GM21576 (cell line): ENCODE data around the gene ZNF500.
A peak's percentile ranks its signal among the peaks of the same experiment; 100 is the strongest.

Experiments
- ATAC-seq: cut with Tn5 transposase; IDR thresholded peaks from one replicate; pipeline ENCODE4 v1.9.1; 2021; ENCODE audit warnings: mild to moderate bottlenecking, moderate library complexity; ENCODE audit not compliant: unreplicated experiment

ZNF500 gene

DNA sequence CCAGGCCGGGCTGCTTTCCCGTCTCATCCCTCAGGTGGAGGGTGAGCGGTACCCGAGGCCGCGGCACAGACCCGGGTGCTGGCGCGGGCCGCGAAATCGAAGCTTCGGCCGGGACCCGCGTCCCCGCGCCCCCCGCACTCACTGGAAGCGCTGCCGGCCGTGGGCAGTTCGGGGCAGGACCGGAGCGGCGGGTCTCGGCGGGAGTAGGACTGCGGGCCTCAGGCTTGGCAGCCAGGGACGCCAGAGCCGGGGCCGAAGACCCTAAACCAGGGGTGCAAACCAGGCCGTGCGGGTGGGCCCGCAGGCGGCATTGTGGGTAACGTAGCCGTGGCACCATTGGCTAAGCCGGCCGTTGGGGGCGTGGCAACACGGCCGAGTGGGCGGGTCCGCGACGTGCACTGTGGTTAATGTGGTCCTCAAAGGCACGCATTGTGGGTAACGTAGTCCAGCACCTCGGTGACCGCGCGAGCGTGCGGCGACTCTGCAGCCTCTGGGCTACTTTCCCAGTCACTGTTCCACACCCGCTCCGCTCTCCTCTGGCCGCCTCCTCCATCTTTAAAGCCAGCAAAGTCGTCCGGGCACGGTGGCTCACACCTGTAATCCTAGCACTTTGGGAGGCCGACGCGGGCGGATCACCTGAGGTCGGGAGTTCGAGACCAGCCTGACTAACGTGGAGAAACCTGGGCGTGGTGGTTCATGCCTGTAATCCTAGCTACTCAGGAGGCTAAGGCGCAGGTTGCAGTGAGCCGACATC is at the start of gene ZNF500:
Gene ZNF500 (minus strand): TSS at position 288 of the 754 bp plus-strand sequence. CDS start 1,184 bp downstream, outside the sequence.
- ATAC-seq: peak; percentile 87

DNA sequence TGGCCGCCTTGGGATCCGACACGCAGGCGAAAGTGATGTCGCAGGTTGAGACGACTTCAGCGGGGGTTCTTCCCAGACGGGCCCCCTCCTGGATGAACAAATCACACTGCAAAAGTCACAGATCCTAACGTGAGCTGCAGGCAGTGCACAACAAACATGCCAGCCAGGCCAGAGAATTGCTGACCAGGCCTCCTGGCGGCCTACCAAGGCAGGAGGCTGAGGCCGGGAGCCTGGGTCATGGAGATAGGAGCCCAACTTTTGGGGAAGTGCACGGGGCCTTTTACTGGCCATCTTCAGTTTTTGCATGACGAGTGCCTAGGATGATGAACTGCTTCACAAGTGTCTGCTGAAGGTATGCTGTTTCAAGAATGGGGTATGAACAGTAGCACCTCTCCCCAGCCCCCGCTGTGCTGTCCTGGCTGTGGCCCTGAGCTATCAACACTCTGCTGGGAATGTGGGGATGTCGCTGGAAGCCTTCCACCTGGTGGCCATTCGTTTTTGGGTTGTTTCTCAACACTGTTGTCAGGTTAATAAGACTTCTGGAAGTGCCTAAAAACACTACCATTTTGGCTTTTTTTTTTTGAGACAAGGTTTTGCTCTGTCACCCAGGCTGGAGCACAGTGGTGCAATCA is 47.7 kb upstream of the ZNF500 start:
- ATAC-seq: no peak

DNA sequence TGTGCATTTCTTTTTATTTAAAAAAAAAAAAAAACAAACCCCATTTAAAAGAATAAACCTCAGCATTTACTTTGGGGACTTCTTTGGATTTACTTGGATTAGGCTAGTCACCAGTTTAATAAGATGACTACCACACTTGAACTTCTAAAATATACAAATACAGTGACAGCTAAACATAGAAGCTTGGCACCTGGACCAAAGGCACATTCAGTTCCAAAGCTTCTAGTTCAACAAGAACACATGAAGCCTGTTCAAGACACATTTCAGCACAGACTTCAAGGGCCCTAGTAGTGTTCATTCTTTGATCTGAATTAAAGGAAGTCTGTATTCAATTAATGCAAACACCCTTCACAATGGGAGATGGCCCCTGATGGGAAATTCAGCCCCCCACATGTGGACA is 47.1 kb upstream of the ZNF500 start:
- ATAC-seq: no peak

DNA sequence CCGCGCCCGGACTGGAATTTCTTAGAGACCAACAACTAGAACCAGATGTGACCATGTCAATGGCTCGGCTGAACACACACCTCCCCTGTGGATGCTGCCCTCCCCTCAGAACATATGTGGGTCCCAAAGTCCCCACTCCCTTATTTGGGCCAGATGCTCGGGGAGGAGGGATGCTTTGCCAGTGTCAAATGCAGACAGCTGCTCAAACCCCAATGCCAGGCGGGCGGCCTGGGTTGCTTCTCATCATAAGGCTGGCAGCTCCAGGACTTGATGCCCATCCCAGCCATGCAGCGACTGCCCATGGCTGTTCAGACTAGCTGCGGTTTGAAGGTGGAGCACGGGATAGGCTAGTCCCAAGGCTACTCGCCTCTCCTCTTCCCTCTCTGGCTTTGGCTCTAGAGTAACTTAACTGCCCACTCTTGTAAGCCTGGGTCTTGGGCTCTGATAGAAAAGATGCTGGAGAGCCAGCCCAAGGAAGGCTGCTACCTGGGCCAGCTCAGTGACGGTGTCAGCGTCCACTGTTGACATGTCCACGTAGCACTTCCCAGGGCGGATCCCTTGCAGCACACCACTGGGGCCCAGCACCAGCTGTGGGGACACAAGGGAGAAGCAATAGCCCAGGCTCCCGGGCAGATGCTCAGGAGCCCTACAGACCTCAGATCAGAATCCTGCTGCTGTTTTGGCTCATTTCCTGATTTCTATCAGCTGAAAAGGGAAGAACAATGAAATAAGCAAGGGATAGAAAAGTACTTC is 46.5 kb upstream of the ZNF500 start:
- ATAC-seq: no peak

DNA sequence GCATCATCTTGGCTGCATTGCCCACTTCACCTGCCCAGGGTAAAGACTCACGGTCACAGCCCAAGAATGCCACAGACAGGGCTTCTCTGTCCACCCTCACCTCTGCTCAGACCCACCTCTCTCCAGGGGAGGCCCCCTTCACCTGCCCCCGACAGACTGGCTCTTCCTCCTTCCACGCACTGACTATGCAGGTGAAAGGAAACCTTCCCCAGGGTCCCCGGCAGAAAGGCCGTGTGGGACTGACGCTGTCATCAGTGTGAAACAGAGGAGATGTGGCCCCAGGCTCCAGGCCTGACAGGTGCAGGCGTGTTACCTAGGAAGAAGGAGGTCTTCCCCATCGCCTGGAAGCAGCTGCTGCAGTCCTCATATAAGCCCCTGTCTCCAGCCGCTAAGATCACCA is 44.8 kb upstream of the ZNF500 start:
- ATAC-seq: no peak

DNA sequence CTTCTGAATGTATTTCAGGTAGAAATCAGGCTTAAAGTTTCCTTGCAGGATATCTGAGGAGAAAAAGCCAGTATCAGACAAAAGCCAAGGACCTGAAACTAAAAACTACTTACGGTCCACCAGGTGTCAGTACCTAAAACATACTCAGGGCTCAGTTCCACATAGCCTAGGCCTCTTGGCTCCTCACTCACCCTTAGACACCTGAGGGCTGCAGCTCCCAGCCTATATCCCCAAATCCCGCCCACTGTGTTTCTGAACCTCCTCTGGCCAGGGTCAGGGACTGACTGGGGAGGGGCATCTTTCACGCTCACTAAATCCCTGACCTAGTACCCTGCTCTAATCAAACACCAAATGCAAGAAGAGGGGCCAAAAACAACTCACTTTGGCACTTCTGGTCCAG is 44.3 kb upstream of the ZNF500 start:
- ATAC-seq: no peak

DNA sequence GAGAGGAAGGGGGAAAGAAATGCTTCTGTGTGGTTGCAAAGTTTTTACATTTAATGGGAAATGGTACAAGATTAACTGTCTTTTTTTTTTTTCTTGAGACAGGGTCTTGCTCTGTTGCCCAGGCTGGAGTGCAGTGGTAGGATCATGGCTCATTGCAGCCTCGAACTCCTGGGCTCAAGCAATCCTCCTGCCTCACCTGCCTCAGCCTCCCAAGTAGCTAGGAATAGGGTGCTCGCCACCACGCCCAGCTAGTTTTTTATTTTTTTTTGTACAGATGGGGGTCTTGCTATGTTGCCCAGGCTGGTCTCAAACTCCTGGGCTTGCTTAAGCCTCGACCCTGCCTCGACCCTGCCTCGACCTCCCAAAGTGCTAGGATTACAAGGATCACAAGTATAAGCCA is 39.3 kb upstream of the ZNF500 start:
- no peak for ATAC-seq

DNA sequence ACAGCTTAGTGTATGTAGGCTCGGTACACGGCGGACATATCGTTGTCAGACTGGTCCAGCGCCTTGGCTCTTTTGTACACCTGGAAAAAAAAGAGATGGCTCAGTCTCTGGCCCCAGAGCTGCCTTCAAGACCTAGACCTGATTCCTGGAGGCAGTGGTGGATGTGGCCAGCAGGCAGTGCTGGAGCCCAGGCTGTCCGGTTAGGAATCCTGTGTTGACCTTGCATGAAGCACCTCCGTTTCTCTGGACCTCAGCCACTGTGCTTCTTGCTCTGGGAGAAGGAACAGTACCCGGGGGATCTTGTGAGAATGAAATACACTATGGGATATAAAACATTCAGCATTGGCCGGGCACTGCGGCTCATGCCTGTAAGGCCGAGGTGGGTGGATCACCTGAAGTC is 38.3 kb upstream of the ZNF500 start:
- no peak for ATAC-seq

DNA sequence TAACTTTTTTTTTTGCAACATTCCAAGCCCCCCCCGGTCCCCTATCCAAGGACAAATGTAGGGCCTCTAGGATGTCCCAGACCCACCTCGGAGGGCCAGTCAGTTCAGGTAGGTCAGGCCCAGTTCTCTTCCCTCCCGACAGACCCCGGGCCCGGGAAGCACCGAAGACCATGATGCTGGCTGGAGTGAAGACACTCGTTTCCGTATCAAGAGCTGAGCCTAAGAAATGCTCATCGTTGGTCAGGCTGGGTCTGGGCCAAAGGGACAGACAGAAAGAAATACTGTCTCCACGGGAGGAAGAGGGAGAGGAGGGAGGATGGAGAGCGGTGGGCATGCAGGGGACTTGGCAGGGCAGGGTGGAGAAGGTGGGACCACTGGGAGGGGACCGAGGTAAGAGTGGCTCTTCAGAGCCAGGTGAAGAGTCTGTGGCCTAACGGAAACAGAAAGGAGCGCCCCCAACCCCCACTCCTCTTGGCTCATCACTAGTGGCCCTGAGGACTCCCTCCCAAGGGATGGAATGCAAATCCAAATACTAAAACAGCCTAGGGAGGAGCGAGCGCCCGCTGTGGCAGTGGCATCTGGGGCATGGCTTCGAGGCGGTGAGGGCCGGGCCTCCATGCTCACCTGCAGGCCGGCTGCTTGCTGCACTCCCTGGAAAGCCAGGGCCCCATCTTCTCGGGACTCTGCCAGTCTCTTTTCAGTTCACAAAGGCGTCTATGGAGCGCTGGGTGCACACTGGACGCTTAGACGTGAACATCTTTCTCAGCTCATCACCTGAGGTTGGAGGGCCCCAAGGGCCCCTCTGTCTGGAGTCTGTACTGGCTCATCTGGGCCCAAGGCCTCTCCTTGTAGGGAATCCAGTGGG is 37.2 kb upstream of the ZNF500 start:
- ATAC-seq: no peak

DNA sequence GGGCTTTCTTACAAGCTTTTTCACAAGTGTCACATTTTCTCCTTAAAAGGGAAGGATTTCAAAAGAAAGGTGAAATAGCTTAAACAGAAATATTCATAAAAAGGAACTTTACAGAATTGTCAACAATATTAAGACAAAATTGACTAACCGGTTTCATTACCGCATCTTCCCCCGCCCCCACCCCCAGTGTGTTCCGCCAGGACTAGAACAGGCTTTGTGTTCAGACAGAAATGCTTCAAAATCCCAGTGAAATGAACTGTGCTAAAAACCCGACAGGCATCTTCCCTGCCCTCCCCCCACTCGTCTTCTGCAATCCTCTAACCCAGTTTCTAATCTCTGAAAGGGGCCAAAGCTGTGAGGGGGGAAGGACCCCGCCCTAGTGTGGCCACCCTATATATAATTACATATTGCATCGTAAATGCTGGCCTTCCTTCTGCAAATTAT is 36.5 kb upstream of the ZNF500 start:
- no peak for ATAC-seq

DNA sequence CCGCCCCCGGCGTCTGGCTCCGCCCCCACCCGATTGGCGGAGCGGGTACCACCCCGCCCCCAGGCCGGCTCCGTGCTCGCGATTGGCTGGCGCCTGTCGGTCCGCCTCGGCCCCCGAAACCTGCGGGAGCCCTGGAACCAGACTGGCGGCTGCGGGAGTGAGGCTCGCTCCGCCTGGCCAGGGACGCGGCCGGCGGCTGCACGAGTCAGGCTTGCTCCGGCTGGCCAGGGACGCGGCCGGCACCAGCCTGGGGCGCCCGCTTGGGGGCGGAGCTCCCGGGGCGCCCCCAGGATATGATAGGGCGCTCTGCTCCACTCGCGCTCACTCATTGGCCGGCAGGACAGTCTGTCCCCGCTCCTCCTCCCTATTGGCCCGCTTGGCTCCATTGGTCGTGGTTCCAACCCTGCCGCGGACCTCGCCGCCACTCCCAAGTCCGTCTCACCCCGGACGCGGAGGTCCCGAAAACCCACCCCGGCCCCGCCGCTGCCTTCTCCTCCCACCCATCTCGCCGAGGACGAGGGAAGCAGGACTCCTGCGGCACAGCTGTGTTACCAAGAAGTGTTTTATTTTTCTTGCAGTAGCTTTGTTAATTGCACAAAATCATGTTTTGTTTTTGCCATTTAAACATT is 35.8 kb upstream of the ZNF500 start:
- peak; percentile 88 for ATAC-seq

DNA sequence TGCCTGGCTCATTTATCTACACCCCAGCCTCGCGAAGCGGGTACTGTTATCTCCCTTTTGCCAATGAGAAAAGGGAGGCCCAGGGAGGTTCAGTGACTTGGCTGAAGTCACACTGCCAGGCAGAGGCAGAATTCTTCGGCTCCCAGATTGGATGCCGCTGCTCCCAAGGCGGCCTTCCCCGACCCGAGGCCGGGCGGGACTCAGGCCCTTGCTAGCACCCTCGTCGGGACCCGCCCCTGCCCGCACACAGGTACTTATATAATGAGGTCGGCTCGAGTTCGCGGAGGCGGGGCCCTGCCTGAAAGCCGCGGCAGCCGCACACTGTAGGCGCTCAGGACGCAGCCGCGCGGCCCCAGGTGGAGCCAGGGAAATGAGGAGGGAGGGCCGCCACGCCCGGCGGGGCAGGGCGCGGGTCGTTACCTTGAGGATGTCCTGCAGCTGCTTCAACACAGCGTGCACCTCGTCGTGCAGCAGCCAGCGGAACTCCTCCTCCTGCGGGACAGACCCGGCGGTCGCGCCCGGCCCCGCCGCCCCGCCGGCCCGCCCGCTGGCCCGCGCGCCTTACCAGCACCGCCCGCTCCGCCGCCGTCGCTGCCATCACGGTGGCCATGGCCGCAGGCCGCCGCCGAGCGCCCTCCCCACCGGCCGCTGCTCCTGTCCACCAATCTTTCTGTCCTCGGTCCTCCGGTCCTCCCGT is 35.1 kb upstream of the ZNF500 start, which contains the start of gene ROGDI:
Gene ROGDI (minus strand): TSS at position 672 of the 697 bp plus-strand sequence. CDS start 62 bp downstream, at position 610.
- peak; percentile 51 for ATAC-seq

DNA sequence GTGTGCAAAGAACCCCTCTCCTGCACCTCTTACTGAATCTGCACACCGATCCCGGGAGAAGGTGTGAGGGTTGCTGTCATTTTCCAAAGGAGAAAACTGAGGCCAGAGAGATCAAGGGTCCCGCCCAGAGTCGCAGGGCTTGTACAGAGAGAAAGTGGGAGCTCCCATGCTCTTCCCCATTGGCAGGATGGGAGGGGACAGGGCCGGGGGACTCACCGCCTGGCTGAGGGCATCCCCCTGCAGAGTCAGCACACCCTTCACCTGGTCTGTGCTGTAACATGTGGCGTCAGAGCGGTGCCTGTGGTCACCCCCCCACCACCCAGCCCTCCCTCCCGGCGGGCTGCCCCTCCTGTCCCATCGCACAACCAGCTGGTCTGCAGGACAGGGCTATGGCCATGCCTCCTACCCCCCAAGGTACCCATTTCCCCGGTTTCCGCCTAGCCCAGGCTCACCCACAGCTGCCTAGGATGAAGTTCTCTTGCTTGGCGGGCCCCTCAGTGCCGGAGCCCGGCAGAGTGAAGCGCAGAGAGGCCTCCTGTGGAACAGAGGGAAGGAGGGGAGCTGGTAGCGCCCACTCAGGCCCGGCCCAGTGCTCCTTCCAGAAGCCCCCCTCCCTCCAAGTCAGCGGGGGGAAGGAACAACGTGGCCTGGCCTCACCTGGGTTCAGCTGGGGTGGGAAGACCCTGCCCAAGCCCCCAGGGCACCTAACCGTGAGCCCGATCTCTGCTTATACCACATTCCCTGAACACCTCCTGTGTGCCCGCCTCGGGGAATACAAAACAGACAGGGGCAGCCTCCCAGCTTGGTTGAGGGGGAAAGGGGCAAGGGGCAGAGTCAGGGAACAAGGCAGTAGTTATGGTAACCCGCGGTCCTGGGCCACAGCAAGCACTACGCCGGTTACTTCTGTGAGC is 34.3 kb upstream of the ZNF500 start:
- no peak for ATAC-seq

DNA sequence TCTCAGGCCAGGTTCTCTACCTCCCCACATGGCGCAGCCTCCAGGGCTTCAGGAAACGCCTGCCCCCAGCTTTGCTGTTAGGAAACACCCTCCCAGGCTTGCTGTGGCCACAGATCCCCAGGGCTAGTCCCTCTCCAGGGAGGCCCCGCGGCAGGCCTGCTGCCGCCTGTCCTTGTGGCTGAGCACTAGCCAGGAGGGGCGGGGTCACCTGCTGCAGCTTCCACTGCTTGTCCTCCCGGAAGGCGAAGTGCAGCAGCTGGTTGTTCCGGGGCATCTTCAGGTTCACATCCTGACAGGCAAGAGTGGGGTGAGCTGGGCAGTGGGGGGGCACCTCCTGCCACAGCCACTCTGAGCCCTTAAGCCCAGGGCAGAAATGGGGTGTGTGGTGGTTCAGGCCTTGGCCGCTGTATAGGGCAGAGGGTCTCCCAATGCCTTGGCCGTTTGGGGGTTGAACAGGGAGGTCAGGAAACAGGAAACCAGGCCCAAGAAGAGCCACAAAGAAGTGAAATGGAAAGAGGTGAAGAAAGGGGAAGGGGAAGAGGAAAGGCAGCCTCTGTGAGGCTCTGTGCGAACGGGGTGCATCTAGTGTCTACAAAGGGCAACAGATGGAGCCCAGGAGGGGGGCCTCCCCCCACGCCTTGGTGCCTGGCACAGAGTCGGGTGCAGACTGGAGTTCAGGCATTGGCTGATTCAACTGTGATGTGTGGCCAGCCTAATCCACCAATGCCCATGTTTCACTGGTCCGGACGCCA is 33.5 kb upstream of the ZNF500 start:
- no peak for ATAC-seq

DNA sequence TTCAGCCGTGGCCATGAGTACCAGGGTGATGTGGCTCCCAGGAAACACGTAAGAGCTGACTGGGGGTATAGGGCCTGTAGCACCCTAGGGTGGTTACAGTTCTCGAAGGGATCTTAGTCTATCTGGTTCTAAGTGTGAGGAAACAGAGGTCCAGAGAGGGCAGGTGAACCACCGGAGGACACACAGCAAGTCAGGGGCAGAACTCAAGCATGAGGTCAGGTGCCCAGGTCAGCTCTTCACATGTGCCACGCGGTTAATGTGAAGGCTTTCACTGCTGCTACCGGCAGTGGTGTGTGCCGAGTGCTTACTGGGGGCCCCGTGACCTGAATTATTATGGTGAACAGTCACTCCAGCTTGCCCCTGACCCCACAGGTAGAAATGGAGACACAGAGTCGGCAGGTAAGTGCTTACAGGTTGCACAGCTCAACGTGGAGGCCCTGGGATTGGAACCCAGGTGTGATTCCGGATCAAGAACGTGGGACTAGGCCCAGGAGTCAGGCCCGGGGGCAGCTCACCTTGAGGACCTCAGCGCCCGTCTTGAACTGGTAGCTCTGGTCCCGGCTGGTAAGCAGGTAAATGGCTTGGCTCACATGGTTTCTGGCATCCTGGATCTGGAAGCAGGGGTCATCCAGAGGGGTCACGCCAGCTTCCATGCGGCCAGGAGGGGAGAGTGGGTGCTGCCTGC is 32.4 kb upstream of the ZNF500 start:
- ATAC-seq: no peak

DNA sequence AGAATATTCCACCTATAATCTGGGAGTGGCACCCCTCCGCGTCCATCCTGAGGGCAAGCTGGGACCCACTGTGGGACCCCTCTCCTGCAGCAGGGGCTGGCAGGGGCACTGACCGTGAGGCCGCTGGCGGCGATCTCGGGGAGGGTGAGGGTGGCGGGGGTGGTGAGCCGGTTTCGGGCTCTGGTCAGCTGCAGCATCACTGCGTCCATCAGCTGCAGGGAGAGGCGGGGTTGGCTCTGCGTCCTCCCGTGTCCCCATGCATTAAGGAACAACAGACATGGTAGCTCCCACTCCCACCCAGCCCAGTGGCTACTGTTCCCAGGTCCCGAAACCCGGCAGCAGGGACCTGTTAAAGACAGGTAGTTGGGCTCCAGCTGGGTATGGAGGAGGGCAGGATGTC is 31.5 kb upstream of the ZNF500 start:
- no peak for ATAC-seq

DNA sequence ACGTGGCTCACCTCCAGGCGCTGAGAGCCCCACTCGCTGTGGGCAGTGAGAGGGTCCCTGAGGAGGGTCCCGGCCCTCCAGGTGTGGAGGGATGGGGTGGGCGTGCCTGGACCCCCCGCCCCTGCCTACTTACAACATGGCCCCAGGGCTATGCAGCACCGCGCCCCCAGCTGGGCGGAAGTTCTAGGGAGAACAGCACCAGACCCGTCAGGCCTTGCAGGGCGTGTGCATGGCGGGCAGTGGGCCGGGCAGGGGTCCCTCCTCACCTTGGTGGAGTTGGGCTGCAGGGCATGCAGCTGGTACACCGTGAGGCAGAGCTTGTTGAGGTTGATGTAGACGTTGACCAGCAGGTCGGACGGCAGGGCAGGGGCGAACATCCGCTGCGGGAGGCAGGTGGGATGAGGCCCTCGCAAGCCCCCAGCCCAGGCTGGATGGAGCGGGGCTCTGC is 30.9 kb upstream of the ZNF500 start:
- no peak for ATAC-seq
